Effector CD4-positive, alpha-beta T cell (primary cell): ENCODE results near the gene SNAP25.

Experiments used
- DNase-seq: peaks from one replicate; pipeline ENCODE4 v3.0.0-alpha.2; 2020

Gene SNAP25

DNA sequence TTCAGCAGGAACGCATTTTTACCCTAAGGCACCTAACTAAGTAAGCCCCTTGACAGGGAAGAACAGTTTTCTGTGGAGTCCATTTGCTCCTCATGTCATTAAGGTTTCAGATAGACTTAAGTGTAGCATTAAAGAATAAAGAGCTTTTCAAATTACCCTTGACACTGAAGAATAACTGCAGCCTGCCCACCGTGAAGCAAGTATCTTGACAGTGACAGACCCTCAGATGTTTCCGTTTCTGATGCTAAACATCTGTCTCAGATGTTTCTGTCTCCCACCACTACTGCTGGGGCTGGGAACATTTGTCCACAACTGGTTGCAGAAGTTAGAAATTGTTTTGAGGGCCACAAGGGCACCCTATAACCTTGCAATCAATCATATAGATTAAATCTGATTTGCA, 50.0 kb downstream of the SNAP25 start:
- DNase-seq: no peak

DNA sequence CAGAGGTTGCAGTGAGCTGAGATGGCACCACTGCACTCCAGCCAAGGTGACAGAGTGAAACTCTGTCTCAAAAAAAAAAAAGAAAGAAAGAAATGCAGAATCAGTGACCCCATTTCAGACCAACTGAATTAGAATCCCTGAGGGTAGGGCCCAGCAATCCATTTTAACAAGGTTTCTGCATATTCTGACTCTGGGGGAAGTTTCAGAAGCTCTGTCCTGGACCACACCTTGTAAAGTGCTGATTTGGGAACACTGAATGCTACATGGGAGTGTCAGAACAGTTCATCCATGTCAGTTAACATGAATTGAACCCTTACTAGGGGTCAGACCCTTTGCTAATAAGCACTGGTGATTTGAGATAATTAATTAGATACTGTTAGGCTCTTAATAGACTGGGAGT, 52.0 kb downstream of the SNAP25 start:
- DNase-seq: no peak

DNA sequence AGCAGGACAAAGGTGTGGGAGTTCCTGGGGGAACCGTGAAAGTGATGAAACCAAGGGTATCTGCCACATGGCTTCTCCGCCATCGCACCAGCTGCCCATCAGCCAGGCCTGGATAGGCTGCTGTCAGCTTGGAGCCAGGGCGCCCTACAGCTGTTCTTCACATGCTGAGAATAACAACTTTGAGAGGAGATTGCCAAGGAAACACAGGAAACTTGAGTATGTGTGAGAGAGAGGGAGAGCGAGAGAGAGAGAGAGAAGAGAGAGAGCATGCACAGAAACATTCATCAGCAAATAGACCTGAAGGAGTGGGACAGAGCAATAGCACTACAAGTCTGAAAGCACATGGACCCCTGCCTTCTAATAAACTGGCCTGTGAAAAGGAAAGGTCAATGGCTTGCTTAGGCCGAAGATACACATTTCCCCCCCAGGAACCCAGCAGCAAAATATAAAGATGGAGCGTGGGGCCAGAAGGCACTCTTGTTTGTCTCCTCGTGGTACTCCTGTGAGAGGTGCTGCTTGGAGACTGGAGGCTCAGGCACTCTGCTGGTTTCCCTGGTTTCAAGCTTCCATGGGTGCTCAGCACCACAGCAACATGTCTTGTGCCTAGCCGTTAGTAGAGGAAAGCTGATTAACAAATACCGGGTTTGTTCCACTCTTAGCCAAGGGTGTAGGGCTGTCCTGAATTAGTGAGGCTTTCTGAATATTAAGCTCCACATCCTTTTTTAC, 53.0 kb downstream of the SNAP25 start:
- DNase-seq: no peak

DNA sequence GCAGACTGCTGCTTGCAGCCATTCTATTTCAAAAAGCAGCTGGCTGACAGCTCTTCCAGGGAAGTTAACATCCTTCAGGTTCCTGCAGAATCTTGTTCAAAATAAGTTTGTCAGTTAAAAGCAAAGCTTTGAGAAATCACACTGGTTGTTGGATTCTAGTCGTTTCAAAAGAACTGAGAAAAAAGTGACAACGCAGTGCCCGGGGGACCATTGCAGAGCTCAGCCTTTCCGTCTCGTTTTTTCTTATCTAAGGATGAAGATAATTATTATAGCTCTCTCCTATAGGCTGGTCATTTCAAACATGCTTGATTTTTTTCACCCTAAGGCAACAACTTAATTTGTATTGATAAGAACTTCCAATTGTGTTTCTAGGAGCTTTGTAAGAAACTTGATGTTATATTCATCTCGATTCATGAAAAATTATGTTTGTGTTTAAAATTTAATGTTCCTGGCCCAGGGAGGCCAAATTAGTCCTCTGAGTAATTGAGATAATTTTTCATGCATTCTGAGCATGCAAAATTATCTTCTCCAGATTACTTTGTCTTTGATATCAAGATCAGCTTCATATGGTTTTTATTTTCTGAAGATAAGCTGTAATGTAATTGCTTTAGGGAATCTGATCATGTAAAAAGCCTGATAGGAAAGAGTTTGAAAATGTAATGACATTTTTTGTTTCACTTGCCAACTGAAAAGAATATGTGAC, 58.4 kb downstream of the SNAP25 start:
- DNase-seq: no peak

DNA sequence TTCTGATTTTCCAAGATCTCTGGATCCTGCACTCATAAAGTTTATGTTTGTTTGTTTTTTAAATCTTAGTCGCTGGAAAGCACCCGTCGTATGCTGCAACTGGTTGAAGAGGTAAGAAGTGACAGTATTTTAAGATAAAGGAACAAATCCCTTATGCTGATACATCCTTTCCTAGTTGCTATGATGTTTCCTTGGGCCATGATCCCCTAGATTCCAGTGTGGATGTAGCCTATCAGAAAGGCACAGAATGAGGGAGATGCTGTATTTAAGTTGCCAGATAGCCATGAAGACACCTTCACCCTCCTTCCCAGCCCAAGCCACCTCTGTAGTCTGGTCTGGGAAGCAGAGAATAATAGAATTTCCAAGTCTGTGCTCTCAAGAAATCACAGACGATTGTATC, 59.0 kb downstream of the SNAP25 start:
- no peak for DNase-seq

DNA sequence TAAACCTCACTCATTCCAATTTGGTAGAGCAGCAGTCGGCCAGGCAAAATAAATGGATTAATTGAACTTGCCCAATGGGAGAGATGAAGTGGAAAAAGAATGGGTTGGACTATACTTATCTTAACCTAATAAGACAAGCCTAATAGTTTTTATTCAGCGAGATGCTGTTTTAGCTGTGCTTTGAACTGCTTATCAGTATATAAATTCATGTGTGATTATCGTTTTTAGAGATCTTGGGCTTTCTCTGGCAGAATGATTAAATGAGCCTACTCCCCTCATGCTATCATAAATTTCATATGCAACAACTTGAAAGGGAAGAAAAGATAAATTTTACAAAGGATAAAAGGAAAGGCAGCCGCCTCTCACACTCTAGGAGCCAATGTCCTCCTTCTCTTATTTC, 59.8 kb downstream of the SNAP25 start:
- DNase-seq: no peak

DNA sequence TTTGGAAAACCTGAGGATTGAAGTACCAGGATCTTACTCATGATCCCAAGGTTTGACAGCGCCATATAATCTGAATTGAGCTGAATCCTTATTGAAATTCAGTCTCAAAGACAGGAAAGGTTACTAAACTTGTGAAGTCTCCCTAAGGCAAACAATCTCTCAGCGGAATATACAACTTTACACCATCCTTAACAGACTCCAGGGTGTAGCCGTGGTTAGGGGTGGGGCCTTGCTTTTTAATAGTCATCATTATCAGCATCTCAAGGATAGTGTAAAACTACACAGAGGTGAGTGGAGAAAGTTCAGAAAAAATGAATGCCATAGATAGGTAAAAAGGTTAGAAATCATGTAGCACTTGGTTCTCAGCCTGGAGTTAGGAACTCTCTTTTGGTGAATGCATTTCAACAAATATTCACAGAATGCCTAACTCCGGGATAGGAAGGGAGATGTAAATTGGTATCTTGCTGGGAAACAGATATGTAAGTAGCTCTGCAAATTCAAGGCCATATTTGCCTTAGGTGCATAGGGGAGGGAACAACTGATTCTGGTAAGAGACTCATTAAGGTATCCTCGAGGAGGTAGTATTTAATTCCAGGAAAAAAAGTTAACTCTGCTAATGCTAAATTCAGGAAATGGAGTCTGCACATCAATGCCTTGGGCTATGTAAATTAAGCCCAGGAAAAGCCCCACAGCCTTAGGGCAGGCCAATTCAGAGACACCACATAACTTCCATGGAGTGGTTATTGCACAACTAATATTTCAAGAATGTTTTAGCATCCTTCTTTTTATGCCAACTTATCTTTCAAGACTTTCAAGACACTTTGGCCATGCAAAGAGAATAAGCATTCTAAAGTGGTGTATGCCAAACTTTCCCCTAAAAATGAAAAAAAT, 61.6 kb downstream of the SNAP25 start:
- DNase-seq: no peak

DNA sequence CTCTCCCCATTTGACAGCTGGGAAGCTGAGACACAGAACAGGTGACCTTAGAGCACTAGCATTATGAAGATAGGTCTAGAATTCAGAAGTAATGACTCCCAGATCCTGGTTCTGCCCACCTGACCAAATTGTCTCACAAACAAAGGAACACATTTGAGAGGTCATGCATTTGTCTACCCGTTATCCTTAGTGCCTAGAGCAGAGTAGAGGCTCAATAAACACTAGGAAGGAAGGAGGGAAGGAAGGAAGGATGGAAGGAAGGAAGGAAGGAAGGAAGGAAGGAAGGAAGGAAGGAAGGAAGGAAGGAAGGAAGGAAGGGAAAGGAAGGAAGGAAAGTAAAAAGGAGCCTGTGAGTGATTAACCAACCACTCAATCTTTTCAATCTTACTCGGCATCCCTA, 63.3 kb downstream of the SNAP25 start:
- DNase-seq: no peak

DNA sequence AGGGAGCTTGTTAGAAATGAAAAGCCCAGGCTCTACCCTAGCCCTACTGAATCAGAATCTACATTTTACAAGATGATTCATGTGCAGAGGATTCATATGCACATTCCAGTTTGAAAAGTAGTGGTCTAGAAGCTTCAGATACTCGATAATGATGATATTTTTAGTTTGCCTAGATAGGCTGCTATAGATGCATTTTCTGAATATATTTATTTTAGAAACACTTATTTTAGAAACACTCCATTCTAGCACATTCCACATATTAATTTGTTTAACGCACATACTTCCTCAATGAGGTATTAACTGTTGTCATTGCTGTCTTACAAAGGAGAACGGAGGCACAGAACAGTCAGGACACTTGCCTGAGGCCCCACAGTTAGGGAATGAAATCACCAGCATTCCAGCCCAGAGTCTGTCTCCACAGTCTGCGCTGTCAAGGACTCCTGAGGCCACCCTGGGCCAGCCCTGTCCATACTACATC, 64.4 kb downstream of the SNAP25 start:
- no peak for DNase-seq

DNA sequence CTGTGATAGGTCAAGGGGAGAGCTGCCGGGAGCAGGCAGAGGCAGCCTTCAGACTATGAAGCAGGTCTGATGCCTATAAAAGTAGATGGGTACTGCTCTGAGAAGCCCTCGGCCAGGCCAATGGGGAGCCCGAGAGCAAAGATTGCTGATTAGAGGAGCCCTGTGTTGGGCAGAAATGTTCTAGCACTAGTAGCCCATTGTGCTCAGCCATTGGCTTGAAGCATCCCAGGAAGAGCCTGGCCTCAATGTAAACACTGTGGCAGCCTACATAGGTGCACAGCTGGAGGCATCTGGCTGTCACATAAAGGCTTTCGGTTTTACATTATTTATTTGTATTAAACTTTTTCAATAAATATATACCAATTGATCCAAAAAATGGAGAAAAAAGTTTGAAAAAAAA, 67.7 kb downstream of the SNAP25 start:
- DNase-seq: no peak

DNA sequence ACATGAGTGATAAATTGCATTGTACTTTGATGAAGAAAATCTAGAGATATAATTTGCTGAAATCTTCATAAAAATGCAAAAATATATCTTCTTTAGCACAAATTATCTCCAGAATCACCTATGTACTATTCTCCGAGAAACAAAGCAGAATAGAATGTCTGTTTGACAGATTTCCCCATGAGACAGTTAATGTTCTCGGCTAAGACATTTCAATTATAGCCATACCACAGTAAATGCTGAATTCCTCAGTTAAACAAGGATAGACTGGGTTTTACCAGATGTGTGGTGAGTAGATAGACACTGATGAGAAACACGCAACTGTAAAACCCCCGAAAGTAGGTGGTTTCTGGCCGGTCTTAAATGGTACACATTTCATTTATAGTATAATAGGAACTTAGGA, 69.8 kb downstream of the SNAP25 start:
- DNase-seq: no peak

DNA sequence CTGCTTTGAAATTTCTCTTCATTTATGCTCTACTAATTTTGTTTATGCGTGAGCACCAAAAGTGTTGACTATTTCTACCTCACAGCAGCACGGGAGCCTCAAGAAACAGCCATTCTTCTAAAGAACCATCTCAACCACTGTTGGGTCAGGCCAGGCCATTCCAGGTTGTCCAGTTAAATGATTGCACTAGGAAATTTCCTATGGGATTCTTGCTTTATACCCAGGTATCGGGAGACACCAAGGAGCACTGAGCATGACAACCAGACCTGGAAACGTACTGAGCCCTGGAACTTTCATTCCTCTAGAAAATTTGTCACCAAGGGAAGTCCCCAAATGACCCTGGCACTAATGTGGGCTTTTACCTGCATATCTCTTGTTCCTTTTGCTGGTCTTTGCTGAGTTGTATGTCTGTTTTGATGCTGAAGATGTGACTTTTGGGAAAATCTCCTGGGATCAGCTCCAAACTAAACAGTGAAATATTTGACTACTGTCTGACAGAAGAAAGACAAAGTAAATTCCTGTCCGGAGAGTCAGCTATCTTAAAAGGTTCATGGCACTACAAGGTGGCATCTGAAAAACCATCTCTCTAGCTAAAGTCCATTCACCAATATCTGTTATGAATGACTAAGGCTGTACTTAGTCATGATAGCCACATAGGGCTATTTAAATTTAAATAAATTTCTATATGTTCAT, 70.5 kb downstream of the SNAP25 start:
- no peak for DNase-seq

DNA sequence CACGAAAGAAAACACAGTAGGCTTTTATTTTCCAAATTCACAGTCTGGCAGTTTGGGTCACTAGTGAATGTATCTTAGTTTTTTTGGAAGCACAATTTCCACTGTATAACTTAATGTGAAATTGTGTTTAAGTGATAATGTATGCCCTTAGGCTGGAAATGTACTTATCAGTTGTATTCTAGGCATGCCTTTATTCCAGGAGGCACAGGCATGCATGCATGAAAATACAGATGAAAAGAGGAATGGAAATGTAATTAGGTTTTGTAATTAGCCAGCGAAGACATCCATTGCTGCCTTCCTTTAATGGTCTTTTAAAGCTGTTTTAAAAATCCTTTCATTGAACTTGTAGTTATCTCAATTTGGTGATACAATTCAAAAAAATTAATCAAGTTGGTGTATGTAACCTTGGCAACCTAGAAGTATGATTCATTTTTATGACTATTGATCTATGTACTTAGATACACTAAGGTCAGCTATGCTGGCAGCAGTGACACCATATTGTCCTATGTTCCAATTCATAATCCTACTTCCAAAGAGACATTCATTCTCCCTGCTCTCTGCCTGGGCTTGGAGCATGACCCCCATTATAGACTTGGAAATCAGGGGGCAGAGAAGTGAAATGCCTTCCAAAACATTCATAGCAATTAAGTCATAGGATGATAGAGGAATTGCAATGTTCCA, 73.1 kb downstream of the SNAP25 start:
- no peak for DNase-seq

DNA sequence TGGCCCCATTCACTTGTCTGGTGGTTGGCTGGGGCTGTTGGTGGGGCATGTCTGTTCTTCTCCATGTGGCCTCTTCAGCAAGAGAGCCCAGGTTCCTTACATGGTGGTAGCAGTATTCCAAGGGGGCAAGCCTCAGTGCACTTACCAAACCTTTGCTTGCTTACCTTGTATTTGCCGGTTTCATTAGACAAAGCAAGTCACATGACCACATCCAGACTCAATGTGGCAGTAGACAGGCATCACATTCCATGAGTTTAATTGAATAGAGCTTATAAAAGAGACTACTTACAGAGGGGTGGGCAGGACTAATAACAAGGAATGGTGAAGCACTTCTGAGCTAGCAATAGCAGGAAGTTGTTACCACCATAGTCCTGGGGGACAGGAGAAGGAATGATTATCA, 78.6 kb downstream of the SNAP25 start:
- DNase-seq: no peak

DNA sequence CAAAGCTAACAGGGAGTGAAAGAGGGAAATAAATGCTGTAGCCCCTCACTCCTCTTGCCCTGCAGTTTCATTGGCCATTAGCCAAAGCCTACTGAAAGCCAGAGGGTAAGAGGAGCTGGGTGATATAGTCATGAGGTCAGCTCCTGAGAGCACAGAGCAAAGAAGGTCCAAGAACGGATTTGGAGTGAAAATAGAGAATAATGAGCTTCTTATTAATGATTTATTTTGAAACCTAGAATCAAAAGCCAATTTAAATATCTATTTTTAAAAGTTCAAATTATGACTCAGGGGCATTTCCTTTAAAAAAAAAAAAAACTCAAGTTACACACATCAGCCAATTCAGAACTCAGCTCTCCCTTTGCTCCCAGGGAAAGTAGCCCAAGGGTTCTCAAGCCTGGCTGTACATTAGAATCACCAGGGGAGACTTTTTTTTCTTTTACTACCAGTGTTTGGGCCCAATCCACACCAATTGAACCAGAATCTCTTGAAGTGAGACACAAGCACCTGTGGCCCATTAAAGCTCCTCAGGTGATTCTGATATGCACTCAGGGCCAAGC, 79.1 kb downstream of the SNAP25 start:
- DNase-seq: no peak

DNA sequence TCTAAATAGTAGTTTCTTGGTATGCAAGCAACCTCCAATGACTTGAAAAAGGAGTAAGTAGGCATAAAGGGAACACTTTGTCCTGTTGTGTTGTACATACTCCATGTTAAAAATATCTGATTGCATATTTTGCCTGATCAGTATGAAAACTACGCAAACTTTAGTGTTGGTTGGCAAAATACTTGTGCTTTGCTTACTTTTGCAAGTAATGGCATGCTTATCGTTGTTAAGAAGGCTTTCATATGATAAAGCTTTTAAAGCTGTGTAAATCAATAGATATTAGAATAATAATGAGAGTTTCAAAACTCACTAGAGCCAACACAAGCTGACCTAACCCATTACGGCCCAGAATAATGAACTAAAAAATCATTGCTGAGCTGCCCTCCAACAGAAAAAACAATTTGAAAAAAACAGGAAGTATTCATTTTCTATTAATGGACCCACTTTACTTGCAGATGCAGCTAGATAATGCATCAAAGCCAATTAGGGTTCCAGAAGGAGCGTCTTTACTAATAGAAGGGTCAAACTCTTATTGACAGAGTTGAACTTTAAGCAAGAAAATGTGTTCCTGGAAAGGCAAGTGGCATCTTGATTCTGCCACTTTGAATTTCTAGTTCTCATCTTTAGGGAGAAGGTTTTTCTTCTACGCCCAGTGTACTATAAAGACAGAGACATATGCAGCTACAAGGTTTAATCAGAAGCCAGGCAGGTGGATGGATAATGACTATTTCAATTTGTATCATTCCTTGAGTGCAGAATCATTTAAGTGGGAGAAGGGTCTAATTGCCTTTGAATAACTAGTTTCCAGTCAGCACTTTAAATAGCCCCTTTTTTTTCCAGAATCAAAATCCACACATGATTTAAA, 82.2 kb downstream of the SNAP25 start:
- no peak for DNase-seq

DNA sequence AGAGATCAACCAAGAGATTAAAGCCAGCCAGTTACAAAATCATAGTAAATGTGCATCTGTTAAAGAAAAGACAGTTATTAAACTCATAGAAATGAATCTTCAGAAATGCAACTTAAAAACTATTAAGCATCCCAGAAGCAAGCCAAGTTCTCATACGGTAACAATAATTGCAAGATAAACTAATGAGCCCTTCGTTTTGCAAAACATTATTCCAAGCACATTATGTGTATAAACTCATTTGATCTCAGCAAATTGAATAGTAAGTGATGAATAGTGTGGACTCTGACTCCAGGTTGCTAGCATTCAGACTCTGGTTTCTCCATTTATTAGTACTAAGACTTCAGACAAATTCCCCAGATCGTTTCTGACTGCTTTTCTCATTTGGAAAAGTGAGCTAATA, 85.2 kb downstream of the SNAP25 start:
- DNase-seq: no peak

DNA sequence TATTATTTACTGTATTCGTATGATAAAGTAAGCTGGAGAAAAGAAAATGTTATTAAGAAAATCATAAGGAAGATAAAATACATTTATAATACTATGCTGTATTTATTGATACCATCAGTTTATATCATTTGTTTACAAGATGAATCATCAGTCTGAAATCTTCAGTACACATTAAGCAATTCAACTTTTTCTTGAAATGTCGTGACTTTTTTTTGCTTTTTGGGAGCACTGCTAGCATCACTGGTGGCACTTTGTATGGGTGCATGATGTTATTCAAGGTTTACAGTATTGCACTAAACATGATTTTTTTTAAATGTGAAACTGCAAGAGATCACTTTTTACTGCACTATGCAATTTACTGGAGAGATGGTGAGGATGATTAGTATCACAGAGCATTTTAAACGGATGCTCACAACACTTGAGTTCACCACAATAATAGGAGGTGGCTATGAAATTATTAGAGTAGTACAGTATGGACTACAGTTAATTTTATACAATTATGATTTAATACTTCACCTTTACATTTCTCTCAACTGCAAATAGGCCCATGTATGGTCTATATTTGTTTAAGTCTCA, 85.9 kb downstream of the SNAP25 start:
- no peak for DNase-seq

DNA sequence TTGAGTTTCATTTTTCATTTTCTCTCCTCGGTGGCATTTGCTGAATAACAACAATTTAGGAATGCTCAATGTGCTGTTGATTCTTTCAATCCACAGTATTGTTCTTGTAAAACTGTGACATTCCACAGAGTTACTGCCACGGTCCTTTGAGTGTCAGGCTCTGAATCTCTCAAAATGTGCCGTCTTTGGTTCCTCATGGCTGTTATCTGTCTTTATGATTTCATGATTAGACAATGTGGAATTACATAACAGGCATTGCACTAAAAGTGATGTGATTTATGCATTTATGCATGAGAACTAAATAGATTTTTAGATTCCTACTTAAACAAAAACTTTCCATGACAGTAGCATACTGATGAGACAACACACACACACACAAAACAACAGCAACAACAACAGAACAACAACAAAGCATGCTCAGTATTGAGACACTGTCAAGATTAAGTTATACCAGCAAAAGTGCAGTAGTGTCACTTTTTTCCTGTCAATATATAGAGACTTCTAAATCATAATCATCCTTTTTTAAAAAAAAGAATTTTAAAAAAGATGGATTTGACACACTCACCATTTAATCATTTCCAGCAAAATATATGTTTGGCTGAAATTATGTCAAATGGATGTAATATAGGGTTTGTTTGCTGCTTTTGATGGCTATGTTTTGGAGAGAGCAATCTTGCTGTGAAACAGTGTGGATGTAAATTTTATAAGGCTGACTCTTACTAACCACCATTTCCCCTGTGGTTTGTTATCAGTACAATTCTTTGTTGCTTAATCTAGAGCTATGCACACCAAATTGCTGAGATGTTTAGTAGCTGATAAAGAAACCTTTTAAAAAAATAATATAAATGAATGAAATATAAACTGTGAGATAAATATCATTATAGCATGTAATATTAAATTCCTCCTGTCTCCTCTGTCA, 88.1 kb downstream of the SNAP25 start:
- no peak for DNase-seq

DNA sequence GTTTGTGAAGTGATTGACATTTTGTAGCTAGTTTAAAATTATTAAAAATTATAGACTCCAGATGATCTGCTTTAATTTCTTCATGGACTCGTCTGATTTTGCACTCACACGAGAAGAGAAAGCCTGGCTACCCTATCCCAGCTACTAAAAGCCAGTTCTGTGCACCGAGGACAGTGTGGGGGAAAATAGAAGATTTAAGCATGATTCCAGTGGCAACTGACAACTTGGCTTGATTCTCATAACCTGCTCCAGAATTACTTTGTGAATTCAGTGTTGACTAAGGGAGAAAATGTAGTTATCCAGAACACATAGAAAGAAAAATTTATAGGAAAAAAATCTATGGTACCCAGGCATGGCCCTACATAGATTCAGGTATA, 88.7 kb downstream of the SNAP25 start:
- DNase-seq: no peak
